ENCODE measurements around the gene WDR5.

Gene WDR5

GRCh38 chr9:134190232-134191121 lies 54.6 kb downstream of the WDR5 start:
- Histone ChIP-seq H3K4me3 (ENCODE audit: low read depth, low read length) (no peak overlapping the region), H3K27ac (ENCODE audit: low read depth, low read length) (no peak overlapping the region), H2AFZ (ENCODE audit: low read length, unreplicated experiment) (no peak overlapping the region), H3K79me2 (ENCODE audit: control insufficient read depth, insufficient read depth, low read length, unreplicated experiment) (no peaks in the 10 kb centered on the region), H3K36me3 (ENCODE audit: insufficient read depth, low read length) (no peaks in the 10 kb centered on the region), H3K27me3 (ENCODE audit: insufficient read depth, low read length) (no peaks in the 10 kb centered on the region), H3K4me1 (ENCODE audit: control insufficient read depth, insufficient read depth, low read length, unreplicated experiment) (peaks cover 4% of the 10 kb centered on the region)

GRCh38 chr9:134191455-134192209 lies 55.8 kb downstream of the WDR5 start:
- Histone ChIP-seq H3K27ac (ENCODE audit: low read depth, low read length) (no peak overlapping the region), H3K4me3 (ENCODE audit: low read depth, low read length) (no peak overlapping the region), H3K36me3 (ENCODE audit: insufficient read depth, low read length) (no peaks in the 10 kb centered on the region), H3K27me3 (ENCODE audit: insufficient read depth, low read length) (no peaks in the 10 kb centered on the region), H2AFZ (ENCODE audit: low read length, unreplicated experiment) (no peak overlapping the region), H3K4me1 (ENCODE audit: control insufficient read depth, insufficient read depth, low read length, unreplicated experiment) (no peaks in the 10 kb centered on the region), H3K79me2 (ENCODE audit: control insufficient read depth, insufficient read depth, low read length, unreplicated experiment) (no peaks in the 10 kb centered on the region)

GRCh38 chr9:134192311-134192950 lies 56.5 kb downstream of the WDR5 start:
- Histone ChIP-seq H3K4me1 (ENCODE audit: control insufficient read depth, insufficient read depth, low read length, unreplicated experiment) (no peaks in the 10 kb centered on the region), H3K4me3 (ENCODE audit: low read depth, low read length) (no peak overlapping the region), H3K27ac (ENCODE audit: low read depth, low read length) (no peak overlapping the region)

GRCh38 chr9:134192951-134193731 lies 57.3 kb downstream of the WDR5 start:
- Histone ChIP-seq H3K27ac (ENCODE audit: low read depth, low read length) (no peak overlapping the region), H3K36me3 (ENCODE audit: insufficient read depth, low read length) (no peaks in the 10 kb centered on the region), H3K79me2 (ENCODE audit: control insufficient read depth, insufficient read depth, low read length, unreplicated experiment) (no peaks in the 10 kb centered on the region), H3K4me1 (ENCODE audit: control insufficient read depth, insufficient read depth, low read length, unreplicated experiment) (no peaks in the 10 kb centered on the region), H3K27me3 (ENCODE audit: insufficient read depth, low read length) (peaks cover 3% of the 10 kb centered on the region; the same call in 1 of the 2 replicates), H3K4me3 (ENCODE audit: low read depth, low read length) (no peak overlapping the region), H2AFZ (ENCODE audit: low read length, unreplicated experiment) (no peak overlapping the region)

More at GRCh38 chr9:134192311-134192950, 56.5 kb downstream of the WDR5 start:
- H2AFZ ChIP-seq (ENCODE audit: low read length, unreplicated experiment), result no peak overlapping the region
- H3K36me3 ChIP-seq (ENCODE audit: insufficient read depth, low read length), result no peaks in the 10 kb centered on the region
- no peaks in the 10 kb centered on the region for H3K79me2 ChIP-seq (ENCODE audit: control insufficient read depth, insufficient read depth, low read length, unreplicated experiment)
- no peaks in the 10 kb centered on the region; the same call in 1 of the 2 replicates for H3K27me3 ChIP-seq (ENCODE audit: insufficient read depth, low read length)

GRCh38 chr9:134193912-134194535 lies 58.1 kb downstream of the WDR5 start:
- peaks cover 3% of the 10 kb centered on the region; the same call in 1 of the 2 replicates for H3K27me3 ChIP-seq (ENCODE audit: insufficient read depth, low read length)
- H3K79me2 ChIP-seq (ENCODE audit: control insufficient read depth, insufficient read depth, low read length, unreplicated experiment), result no peaks in the 10 kb centered on the region
- no peak overlapping the region for H2AFZ ChIP-seq (ENCODE audit: low read length, unreplicated experiment)
- no peak overlapping the region for H3K27ac ChIP-seq (ENCODE audit: low read depth, low read length)
- H3K4me1 ChIP-seq (ENCODE audit: control insufficient read depth, insufficient read depth, low read length, unreplicated experiment), result no peaks in the 10 kb centered on the region
- no peak overlapping the region for H3K4me3 ChIP-seq (ENCODE audit: low read depth, low read length)
- no peaks in the 10 kb centered on the region for H3K36me3 ChIP-seq (ENCODE audit: insufficient read depth, low read length)

- no peaks in the 10 kb centered on the region for H3K36me3 ChIP-seq (ENCODE audit: insufficient read depth, low read length)
- H3K4me1 ChIP-seq (ENCODE audit: control insufficient read depth, insufficient read depth, low read length, unreplicated experiment), result no peaks in the 10 kb centered on the region
- no peak overlapping the region for H2AFZ ChIP-seq (ENCODE audit: low read length, unreplicated experiment)
- H3K27ac ChIP-seq (ENCODE audit: low read depth, low read length), result no peak overlapping the region
- no peaks in the 10 kb centered on the region for H3K79me2 ChIP-seq (ENCODE audit: control insufficient read depth, insufficient read depth, low read length, unreplicated experiment)
- peaks cover 3% of the 10 kb centered on the region; the same call in 1 of the 2 replicates for H3K27me3 ChIP-seq (ENCODE audit: insufficient read depth, low read length)
- H3K4me3 ChIP-seq (ENCODE audit: low read depth, low read length), result no peak overlapping the region
Measured at GRCh38 chr9:134195558-134195957, 59.7 kb downstream of the WDR5 start.

GRCh38 chr9:134196911-134197310 lies 61.0 kb downstream of the WDR5 start:
- H2AFZ ChIP-seq (ENCODE audit: low read length, unreplicated experiment), result no peak overlapping the region
- H3K79me2 ChIP-seq (ENCODE audit: control insufficient read depth, insufficient read depth, low read length, unreplicated experiment), result no peaks in the 10 kb centered on the region
- H3K27ac ChIP-seq (ENCODE audit: low read depth, low read length), result no peak overlapping the region
- H3K36me3 ChIP-seq (ENCODE audit: insufficient read depth, low read length), result no peaks in the 10 kb centered on the region
- H3K4me3 ChIP-seq (ENCODE audit: low read depth, low read length), result no peak overlapping the region
- H3K27me3 ChIP-seq (ENCODE audit: insufficient read depth, low read length), result peaks cover 10% of the 10 kb centered on the region
- no peaks in the 10 kb centered on the region for H3K4me1 ChIP-seq (ENCODE audit: control insufficient read depth, insufficient read depth, low read length, unreplicated experiment)

GRCh38 chr9:134198791-134199190 lies 62.9 kb downstream of the WDR5 start:
- H3K36me3 ChIP-seq (ENCODE audit: insufficient read depth, low read length), result no peaks in the 10 kb centered on the region
- H3K4me1 ChIP-seq (ENCODE audit: control insufficient read depth, insufficient read depth, low read length, unreplicated experiment), result no peaks in the 10 kb centered on the region
- peaks cover 17% of the 10 kb centered on the region for H3K27me3 ChIP-seq (ENCODE audit: insufficient read depth, low read length)

GRCh38 chr9:134200730-134201129 lies 64.8 kb downstream of the WDR5 start:
- Histone ChIP-seq H3K36me3 (ENCODE audit: insufficient read depth, low read length) (no peaks in the 10 kb centered on the region), H3K27me3 (ENCODE audit: insufficient read depth, low read length) (peaks cover 17% of the 10 kb centered on the region), H3K79me2 (ENCODE audit: control insufficient read depth, insufficient read depth, low read length, unreplicated experiment) (no peaks in the 10 kb centered on the region), H2AFZ (ENCODE audit: low read length, unreplicated experiment) (no peak overlapping the region), H3K27ac (ENCODE audit: low read depth, low read length) (no peak overlapping the region), H3K4me1 (ENCODE audit: control insufficient read depth, insufficient read depth, low read length, unreplicated experiment) (peaks cover 9% of the 10 kb centered on the region), H3K4me3 (ENCODE audit: low read depth, low read length) (no peak overlapping the region)

More at GRCh38 chr9:134198791-134199190, 62.9 kb downstream of the WDR5 start:
- H3K27ac ChIP-seq (ENCODE audit: low read depth, low read length), result no peak overlapping the region
- no peaks in the 10 kb centered on the region for H3K79me2 ChIP-seq (ENCODE audit: control insufficient read depth, insufficient read depth, low read length, unreplicated experiment)
- H3K4me3 ChIP-seq (ENCODE audit: low read depth, low read length), result no peak overlapping the region
- H2AFZ ChIP-seq (ENCODE audit: low read length, unreplicated experiment), result no peak overlapping the region

All from ACC112 (cell line).